A673 (cell line): Measurements from ENCODE around the gene GHRHR. TPM values are rescaled to one million over a fixed set of nuclear protein-coding genes. Genes with fewer than 3 reads are reported as not detected.

Experiments
- BruUV-seq: library from RNA; stranded (reverse); fragments of 400-500 nt; replicated peaks from 2 replicates; lab custom pipeline; 2021; lab: Mats Ljungman, UMichigan
- CTCF ChIA-PET: fragments of 300-600 bp; sonication (Branson Sonifier 250); formaldehyde crosslinking; loops from one replicate; lab custom pipeline; 2022; ENCODE audit warnings: antibody characterized with exemption; lab: Charles Lee
- POLR2A ChIA-PET: fragments of 300-600 bp; sonication (Branson Sonifier 250); formaldehyde crosslinking; loops from one replicate; lab custom pipeline; 2022; ENCODE audit warnings: antibody characterized with exemption; ENCODE audit not compliant: low non-redundant PET; lab: Charles Lee
- DNase-seq: peaks from one replicate; pipeline ENCODE4 v3.0.0-alpha.2; 2015; ENCODE audit warnings: low spot score
- H3K27ac ChIP-seq: fragments of 200-600 bp; sonication (generic); 2 replicates; pipeline ENCODE4 v1.5.1; 2016; ENCODE audit warnings: mixed run types, low read depth, mild to moderate bottlenecking, mixed read lengths, antibody characterized with exemption, low read length; ENCODE audit not compliant: poor library complexity, severe bottlenecking
- H3K27me3 ChIP-seq: fragments of 200-600 bp; sonication (generic); replicated peaks from 2 replicates; pipeline ENCODE4 v1.6.1; 2017; ENCODE audit warnings: mixed run types, low read depth, mild to moderate bottlenecking, mixed read lengths, antibody characterized with exemption, low read length; ENCODE audit not compliant: insufficient read depth, poor library complexity
- H3K36me3 ChIP-seq: fragments of 200-600 bp; sonication (generic); 2 replicates; pipeline ENCODE4 v1.6.1; 2016; ENCODE audit warnings: mixed run types, mild to moderate bottlenecking, mixed read lengths, antibody characterized with exemption, low read length; ENCODE audit not compliant: insufficient read depth, poor library complexity, severe bottlenecking
- H3K4me1 ChIP-seq: fragments of 200-600 bp; sonication (generic); 2 replicates; pipeline ENCODE4 v1.6.1; 2017; ENCODE audit warnings: mixed run types, mild to moderate bottlenecking, mixed read lengths, antibody characterized with exemption, low read length; ENCODE audit not compliant: insufficient read depth, poor library complexity, severe bottlenecking
- H3K4me3 ChIP-seq: fragments of 200-600 bp; sonication (generic); 2 replicates; pipeline ENCODE4 v1.5.1; 2016; ENCODE audit warnings: low read depth, mixed run types, mild to moderate bottlenecking, mixed read lengths, low read length; ENCODE audit not compliant: poor library complexity, severe bottlenecking
- H3K9me3 ChIP-seq: fragments of 200-600 bp; sonication (generic); 2 replicates; pipeline ENCODE4 v1.6.1; 2016; ENCODE audit warnings: mixed run types, low read depth, mild to moderate bottlenecking, mixed read lengths, antibody characterized with exemption, low read length; ENCODE audit not compliant: poor library complexity, severe bottlenecking
- CTCF ChIP-seq: fragments of 300-800, 200-600 bp; sonication (generic); conservative IDR thresholded peaks from 2 replicates; pipeline ENCODE4 v1.5.1; 2017; ENCODE audit warnings: low read depth, mild to moderate bottlenecking, antibody characterized with exemption, low read length, moderate library complexity, mixed read lengths
- EZH2 ChIP-seq: fragments of 200-600 bp; sonication (generic); IDR thresholded peaks from 2 replicates; pipeline ENCODE4 v1.6.1; 2017; ENCODE audit warnings: borderline replicate concordance, low read depth, mild to moderate bottlenecking, mixed read lengths, antibody characterized with exemption, low read length; ENCODE audit not compliant: poor library complexity, severe bottlenecking
- intact Hi-C: fragments of 100-400 bp; cut with micrococcal nuclease; formaldehyde crosslinking; loops from one replicate; pipeline ENCODE4 v1.10.0; 2022; ENCODE audit not compliant: unreplicated experiment
- total RNA-seq: library from RNA; stranded (reverse); gene quantifications from 2 replicates; pipeline ENCODE4 v1.2.3, GENCODE V29; 2021

GHRHR gene
- total RNA-seq, 1 experiment from 2014 or later = not detected

- no TSS peak for BruUV-seq
- intact Hi-C loops = no loop called here
- POLR2A ChIA-PET = no interaction called here
- TF ChIP-seq CTCF = no peak
- TF ChIP-seq EZH2 = no peak
- Histone ChIP-seq H3K27me3 (no peaks in the 10 kb centered on the region), H3K36me3 (no peaks in the 10 kb centered on the region), H3K4me3 (no peak overlapping the region), H3K9me3 (no peaks in the 10 kb centered on the region), H3K4me1 (peaks cover 6% of the 10 kb centered on the region), H3K27ac (no peak overlapping the region)
- CTCF ChIA-PET = no interaction called here
- no peak for DNase-seq
Observed at GRCh38 chr7:31023877-31024276, 60.1 kb downstream of the GHRHR start.

DNA sequence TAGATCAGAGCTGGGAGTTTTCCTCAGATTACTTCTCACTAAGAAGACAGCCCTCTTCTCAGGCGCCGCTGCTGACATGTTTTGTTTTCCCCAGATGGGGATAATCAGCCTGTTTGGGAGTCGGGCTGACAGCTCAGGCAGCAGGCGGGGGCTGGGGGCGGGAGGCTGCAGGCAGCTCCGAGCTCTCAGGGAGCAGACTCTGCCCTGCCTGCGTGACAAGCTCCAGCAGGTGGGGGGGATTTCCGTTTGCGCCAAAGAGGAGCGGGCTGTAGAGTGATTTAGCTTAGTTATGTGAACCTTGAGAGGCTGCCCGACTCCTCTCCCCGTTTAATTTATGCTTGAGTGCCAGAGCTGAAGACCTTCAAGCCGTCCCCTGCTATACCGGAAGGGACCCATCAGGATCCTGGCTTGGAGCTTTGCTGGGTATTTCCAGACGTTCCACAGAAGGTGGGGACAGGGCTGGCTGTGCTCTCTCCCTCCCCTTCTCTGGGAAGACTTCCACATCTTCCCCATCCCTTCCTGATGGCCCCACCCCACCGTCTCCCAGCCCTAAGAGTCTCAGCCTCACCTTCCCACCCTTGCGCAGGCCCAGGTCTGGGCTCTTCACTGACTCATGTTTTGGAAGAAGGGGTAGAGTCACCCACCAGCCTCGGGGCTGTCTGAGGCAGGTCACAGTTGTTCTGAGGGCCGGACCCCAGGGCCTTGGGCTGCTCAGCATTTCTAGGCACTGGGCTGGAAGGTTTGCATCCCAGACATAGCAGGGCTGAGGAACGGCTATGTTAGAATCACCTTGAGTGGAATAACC lies 63.6 kb downstream of the GHRHR start:
- TF ChIP-seq EZH2 = no peak
- no peak for TF ChIP-seq CTCF
- peak; percentile 62 for DNase-seq
- ChIA-PET CTCF (interaction anchor here (1.3 kb wide), 1 partner anchor 44 kb away, joined by 5 read pairs; no protein-coding TSS in a partner anchor), POLR2A (interaction anchor here (0.5 kb wide), 1 partner anchor 95 kb away, joined by 3 read pairs; no protein-coding TSS in a partner anchor)
- intact Hi-C loops = no loop called here
- no peak overlapping the region for H3K27ac ChIP-seq
- no peaks in the 10 kb centered on the region for H3K36me3 ChIP-seq
- H3K9me3 ChIP-seq = no peaks in the 10 kb centered on the region
- H3K27me3 ChIP-seq = no peaks in the 10 kb centered on the region
- peaks cover 6% of the 10 kb centered on the region for H3K4me1 ChIP-seq
- BruUV-seq = no TSS peak
- H3K4me3 ChIP-seq = no peak overlapping the region

DNA sequence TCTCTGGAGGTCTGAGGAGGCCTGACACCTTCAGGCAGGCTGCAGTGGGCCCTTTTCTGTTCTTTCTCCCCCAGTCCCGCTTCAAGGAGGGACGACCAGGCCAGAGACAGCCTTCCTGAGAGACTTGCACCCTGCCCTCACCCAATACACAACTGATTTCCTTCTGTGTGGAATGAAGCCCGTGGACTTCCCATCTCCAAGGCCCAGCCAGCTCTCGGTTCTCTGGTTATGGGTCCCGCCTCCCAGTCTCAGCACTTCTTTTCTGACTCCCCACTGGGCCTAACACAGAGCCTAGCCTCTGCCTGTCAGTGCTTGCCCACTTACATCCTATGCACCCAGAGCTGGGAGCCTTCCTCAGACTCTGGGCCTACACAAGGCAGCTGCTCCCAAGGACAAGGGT lies 64.3 kb downstream of the GHRHR start:
- no peak for DNase-seq
- H3K4me3 ChIP-seq = no peak overlapping the region
- no peaks in the 10 kb centered on the region for H3K27me3 ChIP-seq
- H3K9me3 ChIP-seq = no peaks in the 10 kb centered on the region
- ChIA-PET POLR2A (no interaction called here), CTCF (no interaction called here)
- no TSS peak for BruUV-seq
- peaks cover 6% of the 10 kb centered on the region for H3K4me1 ChIP-seq
- no peak overlapping the region for H3K27ac ChIP-seq
- TF ChIP-seq CTCF = no peak
- intact Hi-C loops = no loop called here
- H3K36me3 ChIP-seq = no peaks in the 10 kb centered on the region
